ENCODE measurements around the gene DDIT4.

The DDIT4 gene

GRCh38 chr10:72321248-72322029 lies 47.7 kb downstream of the DDIT4 start:
- H3K27ac ChIP-seq = peak overlapping the region; percentile 11
- no peak for TF ChIP-seq ZFX (IDR thresholded peaks at IDR 0.05)
- no peak for TF ChIP-seq CTCF (conservative IDR thresholded peaks at IDR 0.05)

DNA sequence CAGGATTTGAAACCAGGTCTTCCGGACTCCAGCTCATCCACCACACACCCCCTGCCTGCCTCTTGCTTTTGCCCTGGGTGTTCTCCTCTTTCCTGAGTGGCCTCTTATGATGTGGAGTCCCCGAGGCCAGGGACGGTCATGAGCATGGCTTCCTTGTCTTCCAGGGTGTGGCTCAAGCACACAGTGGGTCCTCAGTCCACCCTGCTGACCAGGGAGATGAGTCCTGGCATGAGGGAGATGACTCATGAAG lies 48.2 kb downstream of the DDIT4 start:
- TF ChIP-seq ZFX (IDR thresholded peaks at IDR 0.05) (no peak), CTCF (conservative IDR thresholded peaks at IDR 0.05) (no peak)
- H3K27ac ChIP-seq = no peak overlapping the region

DNA sequence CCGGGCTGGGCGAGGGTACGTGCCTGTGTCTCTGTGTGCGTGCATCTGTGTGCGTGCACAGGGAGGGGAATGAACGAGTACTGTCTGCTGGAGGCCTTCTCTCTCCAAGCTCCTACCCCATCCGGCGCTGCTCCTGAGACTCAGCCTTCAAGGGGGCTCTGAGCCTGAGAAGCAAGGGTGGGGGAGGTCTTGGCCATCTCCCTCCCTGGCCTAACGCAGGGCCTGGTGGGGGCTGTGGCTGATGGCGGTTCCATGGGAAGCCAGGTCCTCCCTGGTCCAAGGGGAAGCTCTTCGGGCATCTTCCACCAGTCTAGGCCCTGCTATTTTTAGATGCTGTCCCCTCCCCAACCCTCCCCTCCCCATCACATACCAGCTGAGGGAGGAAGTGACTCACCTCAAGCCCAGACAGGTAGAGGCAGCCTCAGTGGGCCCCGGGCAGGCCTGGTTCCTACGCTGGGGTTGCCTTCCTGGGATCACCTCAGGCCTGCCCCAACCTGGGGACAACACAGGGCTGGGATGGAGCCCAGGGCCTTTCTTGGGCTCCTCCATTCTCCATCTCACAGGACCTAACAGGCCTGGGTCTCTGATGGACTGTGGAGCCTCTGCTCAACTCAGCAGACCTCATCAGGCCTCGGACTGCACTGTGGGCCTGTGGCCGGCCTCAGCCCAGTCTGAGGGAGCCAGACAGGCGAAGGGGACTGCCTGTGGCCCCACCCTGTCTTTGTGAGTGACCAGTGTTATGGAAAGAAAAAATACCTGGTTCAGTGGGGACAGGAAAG lies 48.7 kb downstream of the DDIT4 start:
- H3K27ac ChIP-seq = no peak overlapping the region
- no peak for TF ChIP-seq CTCF (conservative IDR thresholded peaks at IDR 0.05)
- TF ChIP-seq ZFX (IDR thresholded peaks at IDR 0.05) = no peak

DNA sequence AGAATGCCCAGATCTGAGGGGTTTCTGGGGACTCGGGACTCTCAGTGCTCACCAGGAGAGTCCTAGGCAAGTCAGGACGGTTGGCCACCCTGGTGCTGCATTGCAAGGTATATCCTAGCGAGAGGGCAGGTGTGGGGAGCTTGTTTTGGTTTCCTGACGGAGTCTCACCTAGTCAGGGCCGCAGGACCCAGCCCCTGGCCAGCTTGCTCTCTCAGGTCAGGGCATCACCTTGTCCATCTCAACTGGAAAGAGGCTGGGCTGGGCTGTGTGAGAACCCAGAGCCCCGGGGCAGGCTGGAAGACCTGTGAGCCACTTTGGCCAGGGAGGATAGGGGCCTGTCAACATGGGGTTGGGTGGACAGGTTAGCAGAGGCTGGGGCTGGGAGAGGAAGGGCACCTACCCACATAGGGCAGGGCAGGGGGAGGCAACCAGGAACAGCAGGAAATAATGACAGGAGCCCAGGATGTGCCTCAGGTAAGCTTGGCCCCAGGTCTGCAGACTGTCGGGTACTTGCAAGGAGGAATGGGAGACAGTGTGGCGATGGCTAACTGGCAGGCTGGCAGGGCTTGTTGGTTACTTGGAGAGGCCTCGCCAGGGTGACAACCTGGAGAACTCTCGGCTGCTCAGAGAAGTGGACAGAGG lies 49.5 kb downstream of the DDIT4 start:
- TF ChIP-seq ZFX (IDR thresholded peaks at IDR 0.05) (no peak), CTCF (conservative IDR thresholded peaks at IDR 0.05) (no peak)
- H3K27ac ChIP-seq = no peak overlapping the region

DNA sequence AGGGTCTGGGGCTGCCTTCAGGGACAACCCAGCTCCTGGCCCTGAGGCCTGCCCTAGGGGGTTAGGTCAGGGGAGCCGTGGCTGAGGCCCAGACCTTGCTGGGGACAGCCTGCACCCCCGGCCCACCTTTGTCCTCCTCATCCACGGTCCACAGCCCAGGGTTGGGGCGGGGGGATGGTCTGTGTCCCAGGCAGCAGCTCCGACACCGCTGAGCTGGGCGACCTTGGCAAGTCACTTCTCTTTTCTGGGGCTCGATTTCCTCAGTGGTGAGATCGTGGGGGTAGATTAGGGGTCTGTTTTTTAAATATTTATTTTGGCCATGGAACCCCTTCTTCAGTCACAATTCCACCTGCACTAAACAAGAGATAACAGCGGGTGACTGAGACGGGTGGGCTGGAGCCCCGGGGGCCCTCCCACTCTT lies 50.1 kb downstream of the DDIT4 start:
- TF ChIP-seq CTCF (conservative IDR thresholded peaks at IDR 0.05) (no peak), ZFX (IDR thresholded peaks at IDR 0.05) (no peak)
- no peak overlapping the region for H3K27ac ChIP-seq
